Heart right ventricle (tissue), 16 donors: Measurements from ENCODE around the gene IRS2. TPM values are rescaled to one million over a fixed set of nuclear protein-coding genes. Genes with fewer than 3 reads are reported as not detected.

ENCODE experiments used
- ATAC-seq, 8 donors: fragments of 200-7000 bp; cut with Tn5 transposase; one replicate each; pipeline ENCODE4 v1.9.1; 2020; ENCODE audit warnings: mild to moderate bottlenecking in 8 of 8, moderate library complexity in 8 of 8, moderate number of reproducible peaks in 1 of 8
- DNase-seq, 2 donors: peaks; one replicate each; pipeline ENCODE4 v3.0.0-alpha.2; 2020
- H3K27ac ChIP-seq, 10 donors: fragments of 200-600 bp; sonication (generic) in 2 of 10; one replicate each; pipeline versions ENCODE4 v1.5.0 to v1.8.0; 2020 to 2022; ENCODE audit warnings: mild to moderate bottlenecking in 3 of 10
- H3K27me3 ChIP-seq, 7 donors: fragments of 200-600 bp; one replicate each; pipeline ENCODE4 v1.8.0; 2021 to 2022; ENCODE audit warnings: mild to moderate bottlenecking in 2 of 7
- H3K36me3 ChIP-seq, 9 donors: fragments of 200-600 bp; sonication (generic) in 1 of 9; one replicate each; pipeline versions ENCODE4 v1.5.0 to v1.8.0; 2020 to 2022; ENCODE audit warnings: mild to moderate bottlenecking in 2 of 9
- H3K4me1 ChIP-seq, 9 donors: fragments of 200-600 bp; sonication (generic) in 1 of 9; one replicate each; pipeline versions ENCODE4 v1.5.0 to v1.8.0; 2020 to 2022; ENCODE audit warnings: mild to moderate bottlenecking in 4 of 9
- H3K4me3 ChIP-seq, 10 donors: fragments of 200-600 bp; sonication (generic) in 2 of 10; one replicate each; pipeline versions ENCODE4 v1.5.0 to v1.8.0; 2020 to 2022; ENCODE audit warnings: mild to moderate bottlenecking in 7 of 10, moderate library complexity in 2 of 10
- H3K9me3 ChIP-seq, 11 donors: fragments of 200-600 bp in 10 of 11; sonication (generic) in 2 of 11; one replicate each; pipeline versions ENCODE4 v1.5.0 to v1.8.0; 2013 to 2022; ENCODE audit warnings: mild to moderate bottlenecking in 2 of 11, control low read depth in 1 of 11, moderate library complexity in 1 of 11
- WGBS, 2 donors: extraction: QIAGEN DNeasy Blood & Tissue Kit; methylation state at CpG; one replicate each; pipeline ENCODE4 v1.1.7; 2013; ENCODE audit warnings: inconsistent platforms in 1 of 2; 5-methylcytosine and 5-hydroxymethylcytosine counted together
- intact Hi-C, 10 donors: fragments of 100-400 bp; cut with DNase I; formaldehyde crosslinking; loops; one replicate each; pipeline versions ENCODE4 v1.11.1 to v1.14.2; 2022
- polyA plus RNA-seq, 2 donors: library from polyadenylated mRNA; stranded (reverse); fragments of 200-250 nt; gene quantifications; one replicate each; pipeline ENCODE4 v1.2.3, GENCODE V29; 2013
- total RNA-seq, 10 donors: library from RNA; stranded (reverse); fragmentation: NEBNext Ultra II Directional in 3 of 10; extraction: Animal tissue kit (Norgen Biotek cat#: 25700) in 3 of 10; gene quantifications; one replicate each; pipeline versions ENCODE4 v1.2.1 to v1.2.4, GENCODE V29; 2021 to 2023
- TF ChIP-seq, protein P1 (sequence below), 9 donors: fragments of 200-600 bp; sonication (generic) in 2 of 9; IDR thresholded peaks; one replicate each; pipeline versions ENCODE4 v1.5.0 to v1.8.0; 2021 to 2022; ENCODE audit warnings: antibody characterized with exemption in 9 of 9, mild to moderate bottlenecking in 5 of 9, moderate library complexity in 1 of 9
- donor health status: Arrhythmogenic right ventricular cardiomyopathy.
- donor health status: ischemic (EF 13 %, LVEDD 7.1; RV severe dilation, severe dysfunction).
- donor health status: healthy with polysubstance abuse.
- donor health status: DM: no; HTN: yes; CAD: no.
- donor health status: DM: no; HTN: no; CAD: no.
- donor health status: ischemic (EF 25% LVEDD 6.9; RV normal size, moderate dysfunction).
- donor health status: ischemic (EF 25% LVEDD 5.7; RV mildly dilated, moderate dysfunction).
- donor health status: healthy.
- donor health status: DM: yes; HTN: yes; CAD: no.
- donor health status: Ischemic cardiomyopathy.
- donor health status: ischemic (EF 35%, LVEDD 5.7; RV mildly dilated, moderate dysfunction).
- donor health status: nonischemic (EF 11% LVEDD 7.7; RV severe dilation, severe dysfunction).
- donor health status: DM: yes; HTN: yes; CAD: no.
- donor health status: PGD.
- donor health status: ischemic (EF 29% LVEDD 5.4; RV normal size, mild dysfunction).
- donor health status: nonischemic (EF 23%, LVEDD 6.1; RV moderate dilation, normal function).

Gene IRS2
- total and polyA plus RNA-seq, 12 donors, result 4.2 to 49.3 (median 13.7) TPM

DNA sequence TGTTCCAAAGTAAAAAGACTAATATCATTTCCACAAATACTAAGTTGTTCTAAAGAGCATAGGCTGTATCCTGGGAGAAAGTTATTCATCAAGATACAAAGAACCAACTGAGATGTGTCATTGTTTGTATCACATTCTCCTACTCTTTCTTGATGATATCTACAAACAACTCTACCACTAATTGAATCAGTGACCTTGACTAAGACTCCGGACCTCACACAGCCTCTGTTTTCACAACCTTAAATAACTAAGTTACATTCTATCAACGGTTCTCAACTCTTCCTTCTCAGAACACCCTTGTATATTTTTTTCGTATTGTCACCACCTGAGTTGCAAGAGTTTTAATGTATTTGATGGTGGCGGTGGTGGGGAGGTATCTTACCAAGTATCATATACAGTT, 12.6 kb downstream of the IRS2 start:
- WGBS, 2 donors, result 88 to 94% methylated on average over 4 of the region's 4 CpGs
- H3K36me3 ChIP-seq, result peaks cover 0 to 19% (median 0%) of the 10 kb centered on the region in 9 donors
- TF ChIP-seq, protein P1, sequence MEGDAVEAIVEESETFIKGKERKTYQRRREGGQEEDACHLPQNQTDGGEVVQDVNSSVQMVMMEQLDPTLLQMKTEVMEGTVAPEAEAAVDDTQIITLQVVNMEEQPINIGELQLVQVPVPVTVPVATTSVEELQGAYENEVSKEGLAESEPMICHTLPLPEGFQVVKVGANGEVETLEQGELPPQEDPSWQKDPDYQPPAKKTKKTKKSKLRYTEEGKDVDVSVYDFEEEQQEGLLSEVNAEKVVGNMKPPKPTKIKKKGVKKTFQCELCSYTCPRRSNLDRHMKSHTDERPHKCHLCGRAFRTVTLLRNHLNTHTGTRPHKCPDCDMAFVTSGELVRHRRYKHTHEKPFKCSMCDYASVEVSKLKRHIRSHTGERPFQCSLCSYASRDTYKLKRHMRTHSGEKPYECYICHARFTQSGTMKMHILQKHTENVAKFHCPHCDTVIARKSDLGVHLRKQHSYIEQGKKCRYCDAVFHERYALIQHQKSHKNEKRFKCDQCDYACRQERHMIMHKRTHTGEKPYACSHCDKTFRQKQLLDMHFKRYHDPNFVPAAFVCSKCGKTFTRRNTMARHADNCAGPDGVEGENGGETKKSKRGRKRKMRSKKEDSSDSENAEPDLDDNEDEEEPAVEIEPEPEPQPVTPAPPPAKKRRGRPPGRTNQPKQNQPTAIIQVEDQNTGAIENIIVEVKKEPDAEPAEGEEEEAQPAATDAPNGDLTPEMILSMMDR (IDR thresholded peaks at IDR 0.05), result no peak
- no peaks in the 10 kb centered on the region for H3K9me3 ChIP-seq
- no peak overlapping the region for H3K4me3 ChIP-seq
- H3K27ac ChIP-seq, result no peak overlapping the region
- H3K27me3 ChIP-seq, result no peaks in the 10 kb centered on the region
- ATAC-seq, result no peak
- intact Hi-C loops, result no loop called here
- DNase-seq, result no peak
- peaks cover 0 to 52% (median 24%) of the 10 kb centered on the region in 9 donors for H3K4me1 ChIP-seq

DNA sequence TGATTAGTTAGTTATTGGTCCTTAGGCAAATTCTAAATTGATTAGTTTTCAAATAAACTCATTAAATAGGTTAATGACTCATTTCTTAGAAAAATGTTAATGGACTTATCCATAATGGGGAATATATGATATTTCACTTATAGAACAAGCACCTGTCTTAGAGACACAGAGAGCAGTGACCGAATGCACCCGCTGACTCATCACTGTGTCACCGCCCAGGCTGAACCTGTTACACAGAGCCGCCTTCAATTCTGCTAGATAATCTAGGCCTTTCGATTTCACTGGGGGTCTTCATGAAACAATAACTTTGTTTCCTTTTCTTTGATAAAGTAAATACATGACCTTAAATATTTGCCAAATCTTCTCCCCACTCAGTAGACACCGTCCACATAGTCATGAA, 13.1 kb downstream of the IRS2 start:
- peaks cover 0 to 51% (median 19%) of the 10 kb centered on the region in 9 donors for H3K4me1 ChIP-seq
- intact Hi-C loops, result no loop called here
- ATAC-seq, result no peak
- 93 to 94% methylated on average over 6 of the region's 6 CpGs for WGBS, 2 donors
- no peaks in the 10 kb centered on the region for H3K9me3 ChIP-seq
- no peaks in the 10 kb centered on the region for H3K27me3 ChIP-seq
- no peak overlapping the region for H3K27ac ChIP-seq
- TF ChIP-seq, protein P1 (IDR thresholded peaks at IDR 0.05), result no peak
- no peak for DNase-seq
- peaks cover 0 to 19% (median 0%) of the 10 kb centered on the region in 9 donors for H3K36me3 ChIP-seq
- no peak overlapping the region for H3K4me3 ChIP-seq

DNA sequence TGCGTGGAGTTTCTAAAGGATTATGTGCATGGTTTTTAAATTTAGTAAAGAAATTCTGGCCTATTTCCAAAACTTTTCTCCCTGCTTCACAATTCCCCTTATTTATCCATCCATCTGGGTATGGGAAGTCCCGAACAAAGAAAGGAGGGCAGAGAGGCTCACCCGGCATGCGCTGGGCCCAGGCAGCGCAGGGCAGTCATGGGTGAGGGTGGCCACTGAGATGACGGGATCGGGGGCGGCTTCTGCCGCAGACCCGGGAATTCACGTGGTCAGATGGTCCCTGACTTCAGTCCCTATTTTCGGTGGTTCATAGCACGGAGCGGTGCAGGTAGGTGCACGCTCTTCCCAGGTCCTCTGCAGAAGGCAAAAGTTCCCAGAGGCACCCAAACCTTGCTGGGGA, 14.5 kb downstream of the IRS2 start:
- no peak overlapping the region for H3K27ac ChIP-seq
- H3K9me3 ChIP-seq, result no peaks in the 10 kb centered on the region
- H3K36me3 ChIP-seq, result peaks cover 0 to 19% (median 0%) of the 10 kb centered on the region in 9 donors
- peaks cover 4 to 51% (median 12%) of the 10 kb centered on the region in 9 donors for H3K4me1 ChIP-seq
- DNase-seq (no peak), ATAC-seq (no peak)
- TF ChIP-seq, protein P1 (IDR thresholded peaks at IDR 0.05), result no peak
- H3K4me3 ChIP-seq, result no peak overlapping the region
- H3K27me3 ChIP-seq, result no peaks in the 10 kb centered on the region
- 91 to 95% methylated on average over 15 of the region's 15 CpGs for WGBS, 2 donors
- intact Hi-C loops, result no loop called here

DNA sequence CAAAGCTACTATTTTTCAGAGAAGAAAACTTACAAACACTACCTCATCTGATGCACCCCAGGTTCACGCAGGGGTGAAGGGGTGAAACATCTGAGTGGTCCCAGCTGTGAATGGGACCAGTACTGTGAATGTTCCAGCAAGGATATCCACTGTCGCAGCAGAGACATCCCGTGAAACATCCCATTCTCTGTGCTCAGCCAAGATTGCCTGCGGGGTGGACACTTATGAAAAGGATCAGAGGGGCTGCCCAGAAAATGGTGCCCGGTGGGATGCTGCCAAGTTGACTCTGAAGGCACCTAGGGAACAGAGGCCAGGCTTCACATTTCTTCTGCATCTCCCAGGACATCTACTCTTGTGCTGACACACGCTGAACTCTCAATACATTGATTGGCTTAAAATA, 15.9 kb downstream of the IRS2 start:
- intact Hi-C loops, result no loop called here
- Histone ChIP-seq H3K4me1 (peaks cover 0 to 45% (median 9%) of the 10 kb centered on the region in 9 donors), H3K27me3 (no peaks in the 10 kb centered on the region), H3K9me3 (no peaks in the 10 kb centered on the region), H3K27ac (no peak overlapping the region), H3K4me3 (no peak overlapping the region), H3K36me3 (peaks cover 0 to 19% (median 0%) of the 10 kb centered on the region in 9 donors)
- WGBS, 2 donors, result 95% methylated on average over 6 of the region's 6 CpGs
- no peak for DNase-seq
- TF ChIP-seq, protein P1 (IDR thresholded peaks at IDR 0.05), result no peak
- ATAC-seq, result no peak
